Measurements from ENCODE around the gene MSL1. TPM values are rescaled to one million over a fixed set of nuclear protein-coding genes. Genes with fewer than 3 reads are reported as not detected.
A peak's percentile ranks its signal among the peaks of the same experiment; 100 is the strongest.

MSL1 gene
- total and polyA plus RNA-seq, 2 of the 13 experiments (the other 11 are each of a cell fraction or from before 2014, with no cell fraction given), result 63.8 to 88.5 TPM

DNA sequence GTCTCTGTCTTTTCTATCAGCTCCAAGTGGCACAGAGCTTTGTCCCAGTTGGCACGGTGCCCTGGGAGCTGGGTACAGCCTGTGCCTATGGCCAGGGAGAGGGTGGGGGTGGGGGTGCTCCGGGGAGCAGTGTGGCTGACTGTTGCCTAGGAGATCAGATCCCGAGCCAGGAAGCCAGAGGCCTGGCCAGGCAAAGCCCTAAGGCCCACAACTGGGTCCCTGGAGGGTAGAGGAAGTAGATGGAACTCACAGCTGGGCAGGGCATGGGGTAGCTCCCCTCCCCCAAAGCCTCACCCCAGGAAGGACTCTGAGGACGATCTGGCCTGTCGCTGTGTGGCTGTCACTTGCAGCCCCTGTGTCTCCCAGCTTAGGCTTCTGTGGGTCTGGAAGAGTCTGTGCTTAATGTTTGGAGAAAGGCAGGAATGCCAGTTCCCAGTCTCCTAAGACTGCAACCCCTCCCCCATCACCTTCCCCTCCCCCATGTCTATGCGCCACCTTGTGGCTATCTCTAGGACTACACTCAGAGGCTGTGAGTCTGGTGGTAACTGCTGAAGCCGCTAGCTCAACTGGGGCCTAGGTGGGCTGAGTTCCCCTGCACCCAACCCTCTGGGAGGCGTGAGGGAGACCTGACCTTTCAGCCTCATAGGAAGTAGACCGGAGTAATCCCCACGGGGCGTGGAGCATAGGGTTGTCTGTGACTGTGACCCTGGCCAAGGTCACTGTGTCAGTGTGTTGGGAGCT, 46.4 kb upstream of the MSL1 start (continued):
- TF ChIP-seq, protein P1, sequence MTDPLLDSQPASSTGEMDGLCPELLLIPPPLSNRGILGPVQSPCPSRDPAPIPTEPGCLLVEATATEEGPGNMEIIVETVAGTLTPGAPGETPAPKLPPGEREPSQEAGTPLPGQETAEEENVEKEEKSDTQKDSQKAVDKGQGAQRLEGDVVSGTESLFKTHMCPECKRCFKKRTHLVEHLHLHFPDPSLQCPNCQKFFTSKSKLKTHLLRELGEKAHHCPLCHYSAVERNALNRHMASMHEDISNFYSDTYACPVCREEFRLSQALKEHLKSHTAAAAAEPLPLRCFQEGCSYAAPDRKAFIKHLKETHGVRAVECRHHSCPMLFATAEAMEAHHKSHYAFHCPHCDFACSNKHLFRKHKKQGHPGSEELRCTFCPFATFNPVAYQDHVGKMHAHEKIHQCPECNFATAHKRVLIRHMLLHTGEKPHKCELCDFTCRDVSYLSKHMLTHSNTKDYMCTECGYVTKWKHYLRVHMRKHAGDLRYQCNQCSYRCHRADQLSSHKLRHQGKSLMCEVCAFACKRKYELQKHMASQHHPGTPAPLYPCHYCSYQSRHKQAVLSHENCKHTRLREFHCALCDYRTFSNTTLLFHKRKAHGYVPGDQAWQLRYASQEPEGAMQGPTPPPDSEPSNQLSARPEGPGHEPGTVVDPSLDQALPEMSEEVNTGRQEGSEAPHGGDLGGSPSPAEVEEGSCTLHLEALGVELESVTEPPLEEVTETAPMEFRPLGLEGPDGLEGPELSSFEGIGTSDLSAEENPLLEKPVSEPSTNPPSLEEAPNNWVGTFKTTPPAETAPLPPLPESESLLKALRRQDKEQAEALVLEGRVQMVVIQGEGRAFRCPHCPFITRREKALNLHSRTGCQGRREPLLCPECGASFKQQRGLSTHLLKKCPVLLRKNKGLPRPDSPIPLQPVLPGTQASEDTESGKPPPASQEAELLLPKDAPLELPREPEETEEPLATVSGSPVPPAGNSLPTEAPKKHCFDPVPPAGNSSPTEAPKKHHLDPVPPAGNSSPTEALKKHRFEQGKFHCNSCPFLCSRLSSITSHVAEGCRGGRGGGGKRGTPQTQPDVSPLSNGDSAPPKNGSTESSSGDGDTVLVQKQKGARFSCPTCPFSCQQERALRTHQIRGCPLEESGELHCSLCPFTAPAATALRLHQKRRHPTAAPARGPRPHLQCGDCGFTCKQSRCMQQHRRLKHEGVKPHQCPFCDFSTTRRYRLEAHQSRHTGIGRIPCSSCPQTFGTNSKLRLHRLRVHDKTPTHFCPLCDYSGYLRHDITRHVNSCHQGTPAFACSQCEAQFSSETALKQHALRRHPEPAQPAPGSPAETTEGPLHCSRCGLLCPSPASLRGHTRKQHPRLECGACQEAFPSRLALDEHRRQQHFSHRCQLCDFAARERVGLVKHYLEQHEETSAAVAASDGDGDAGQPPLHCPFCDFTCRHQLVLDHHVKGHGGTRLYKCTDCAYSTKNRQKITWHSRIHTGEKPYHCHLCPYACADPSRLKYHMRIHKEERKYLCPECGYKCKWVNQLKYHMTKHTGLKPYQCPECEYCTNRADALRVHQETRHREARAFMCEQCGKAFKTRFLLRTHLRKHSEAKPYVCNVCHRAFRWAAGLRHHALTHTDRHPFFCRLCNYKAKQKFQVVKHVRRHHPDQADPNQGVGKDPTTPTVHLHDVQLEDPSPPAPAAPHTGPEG (CRISPR knock-in tag; IDR thresholded peaks at IDR 0.05), result no peak
- TF ChIP-seq ZNF224 (CRISPR knock-in tag; IDR thresholded peaks at IDR 0.05) (no peak), NONO (IDR thresholded peaks at IDR 0.05) (no peak), NONO (CRISPR knock-in tag; conservative IDR thresholded peaks at IDR 0.05) (peak; percentile 88), FIP1L1 (IDR thresholded peaks at IDR 0.05; ENCODE audit: borderline replicate concordance, insufficient read depth, low read depth, low read length) (no peak), POLR2AphosphoS5 (IDR thresholded peaks at IDR 0.05; ENCODE audit: low read depth, low read length) (no peak), ZNF644 (CRISPR knock-in tag; IDR thresholded peaks at IDR 0.05; ENCODE audit: low read depth) (no peak), CAMTA2 (CRISPR knock-in tag; IDR thresholded peaks at IDR 0.05; ENCODE audit: borderline replicate concordance) (no peak), ZMYM4 (CRISPR knock-in tag; IDR thresholded peaks at IDR 0.05) (peak; percentile 58; the same call in 1 of the 2 replicates), NFE2 (CRISPR knock-in tag; IDR thresholded peaks at IDR 0.05) (0 out of 2 replicates have a peak, but pooled peaks have one; percentile 25), THAP11 (CRISPR knock-in tag; IDR thresholded peaks at IDR 0.05) (peak; percentile 74), ZNF253 (CRISPR knock-in tag; IDR thresholded peaks at IDR 0.05; ENCODE audit: borderline replicate concordance) (no peak), ZNF570 (CRISPR knock-in tag; IDR thresholded peaks at IDR 0.05; ENCODE audit: borderline replicate concordance) (no peak), ZNF343 (CRISPR knock-in tag; IDR thresholded peaks at IDR 0.05) (no peak), ZNF496 (CRISPR knock-in tag; IDR thresholded peaks at IDR 0.05; ENCODE audit: insufficient replicate concordance) (no peak), ASH2L (IDR thresholded peaks at IDR 0.05; ENCODE audit: insufficient read length, low read depth, low read length) (no peak)
- TF ChIP-seq, protein P2, sequence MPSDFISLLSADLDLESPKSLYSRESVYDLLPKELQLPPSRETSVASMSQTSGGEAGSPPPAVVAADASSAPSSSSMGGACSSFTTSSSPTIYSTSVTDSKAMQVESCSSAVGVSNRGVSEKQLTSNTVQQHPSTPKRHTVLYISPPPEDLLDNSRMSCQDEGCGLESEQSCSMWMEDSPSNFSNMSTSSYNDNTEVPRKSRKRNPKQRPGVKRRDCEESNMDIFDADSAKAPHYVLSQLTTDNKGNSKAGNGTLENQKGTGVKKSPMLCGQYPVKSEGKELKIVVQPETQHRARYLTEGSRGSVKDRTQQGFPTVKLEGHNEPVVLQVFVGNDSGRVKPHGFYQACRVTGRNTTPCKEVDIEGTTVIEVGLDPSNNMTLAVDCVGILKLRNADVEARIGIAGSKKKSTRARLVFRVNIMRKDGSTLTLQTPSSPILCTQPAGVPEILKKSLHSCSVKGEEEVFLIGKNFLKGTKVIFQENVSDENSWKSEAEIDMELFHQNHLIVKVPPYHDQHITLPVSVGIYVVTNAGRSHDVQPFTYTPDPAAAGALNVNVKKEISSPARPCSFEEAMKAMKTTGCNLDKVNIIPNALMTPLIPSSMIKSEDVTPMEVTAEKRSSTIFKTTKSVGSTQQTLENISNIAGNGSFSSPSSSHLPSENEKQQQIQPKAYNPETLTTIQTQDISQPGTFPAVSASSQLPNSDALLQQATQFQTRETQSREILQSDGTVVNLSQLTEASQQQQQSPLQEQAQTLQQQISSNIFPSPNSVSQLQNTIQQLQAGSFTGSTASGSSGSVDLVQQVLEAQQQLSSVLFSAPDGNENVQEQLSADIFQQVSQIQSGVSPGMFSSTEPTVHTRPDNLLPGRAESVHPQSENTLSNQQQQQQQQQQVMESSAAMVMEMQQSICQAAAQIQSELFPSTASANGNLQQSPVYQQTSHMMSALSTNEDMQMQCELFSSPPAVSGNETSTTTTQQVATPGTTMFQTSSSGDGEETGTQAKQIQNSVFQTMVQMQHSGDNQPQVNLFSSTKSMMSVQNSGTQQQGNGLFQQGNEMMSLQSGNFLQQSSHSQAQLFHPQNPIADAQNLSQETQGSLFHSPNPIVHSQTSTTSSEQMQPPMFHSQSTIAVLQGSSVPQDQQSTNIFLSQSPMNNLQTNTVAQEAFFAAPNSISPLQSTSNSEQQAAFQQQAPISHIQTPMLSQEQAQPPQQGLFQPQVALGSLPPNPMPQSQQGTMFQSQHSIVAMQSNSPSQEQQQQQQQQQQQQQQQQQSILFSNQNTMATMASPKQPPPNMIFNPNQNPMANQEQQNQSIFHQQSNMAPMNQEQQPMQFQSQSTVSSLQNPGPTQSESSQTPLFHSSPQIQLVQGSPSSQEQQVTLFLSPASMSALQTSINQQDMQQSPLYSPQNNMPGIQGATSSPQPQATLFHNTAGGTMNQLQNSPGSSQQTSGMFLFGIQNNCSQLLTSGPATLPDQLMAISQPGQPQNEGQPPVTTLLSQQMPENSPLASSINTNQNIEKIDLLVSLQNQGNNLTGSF (CRISPR knock-in tag; IDR thresholded peaks at IDR 0.05), result no peak
- TF ChIP-seq, protein P3, sequence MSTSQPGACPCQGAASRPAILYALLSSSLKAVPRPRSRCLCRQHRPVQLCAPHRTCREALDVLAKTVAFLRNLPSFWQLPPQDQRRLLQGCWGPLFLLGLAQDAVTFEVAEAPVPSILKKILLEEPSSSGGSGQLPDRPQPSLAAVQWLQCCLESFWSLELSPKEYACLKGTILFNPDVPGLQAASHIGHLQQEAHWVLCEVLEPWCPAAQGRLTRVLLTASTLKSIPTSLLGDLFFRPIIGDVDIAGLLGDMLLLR (CRISPR knock-in tag; IDR thresholded peaks at IDR 0.05), result no peak
